K562 (cell line): ENCODE data around the gene NBR1. TPM values are rescaled to one million over a fixed set of nuclear protein-coding genes. Genes with fewer than 3 reads are reported as not detected.

ENCODE experiments used
- ARNT ChIP-seq, 2 experiments: fragments of 450-650 bp; IDR thresholded peaks; 2 replicates each; pipeline ENCODE4 v1.6.1; 2016; ENCODE audit warnings: mild to moderate bottlenecking in 1 of 2
- CBX3 ChIP-seq, 2 experiments: IDR thresholded peaks; 1 replicate in 1 of 2; 2 replicates in 1 of 2; pipeline ENCODE4 v1.6.1; 2012; ENCODE audit warnings: inconsistent platforms in 2 of 2, low read length in 2 of 2, borderline replicate concordance in 1 of 2, control low read depth in 1 of 2
- CREB1 ChIP-seq, 2 experiments: sonication (generic) in 1 of 2; formaldehyde crosslinking in 1 of 2; IDR thresholded peaks; 2 replicates each; pipeline versions ENCODE4 v1.6.1 to v1.8.0; 2012 to 2022; ENCODE audit warnings: inconsistent platforms in 1 of 2, mild to moderate bottlenecking in 1 of 2, missing genetic modification reagents in 1 of 2, moderate library complexity in 1 of 2
- CXXC5 ChIP-seq: fragments of 250-450 bp; sonication (Bioruptor Pico); IDR thresholded peaks from 2 replicates; pipeline ENCODE4 v1.8.0; 2022; ENCODE audit warnings: inconsistent platforms, mild to moderate bottlenecking, moderate library complexity
- FIP1L1 ChIP-seq: fragments of 200-400 bp; formaldehyde crosslinking; IDR thresholded peaks from 2 replicates; pipeline ENCODE4 v1.6.1; 2018; ENCODE audit warnings: mild to moderate bottlenecking, low read depth, low read length; ENCODE audit not compliant: poor library complexity, severe bottlenecking
- MBD2 ChIP-seq: sonication (generic); IDR thresholded peaks from 2 replicates; pipeline ENCODE4 v1.6.1; 2016; ENCODE audit warnings: low read depth, borderline replicate concordance
- NRF1 ChIP-seq, 2 experiments: fragments of 450-650 bp; IDR thresholded peaks in 1 of 2; conservative IDR thresholded peaks in 1 of 2; 2 replicates each; pipeline ENCODE4 v1.6.1; 2014; ENCODE audit warnings: mild to moderate bottlenecking in 2 of 2
- RBM25 ChIP-seq: fragments of 200-400 bp; formaldehyde crosslinking; IDR thresholded peaks from 2 replicates; pipeline ENCODE4 v1.6.1; 2018; ENCODE audit warnings: low read length, low read depth, moderate library complexity; ENCODE audit not compliant: severe bottlenecking
- RNF2 ChIP-seq: sonication (generic); IDR thresholded peaks from 2 replicates; pipeline ENCODE4 v1.6.1; 2016
- ZC3H8 ChIP-seq: fragments of 450-650 bp; IDR thresholded peaks from 2 replicates; pipeline ENCODE4 v1.6.1; 2017
- ZNF778 ChIP-seq: fragments of 450-650 bp; formaldehyde crosslinking; IDR thresholded peaks from 2 replicates; pipeline ENCODE4 v1.4.0; 2020; ENCODE audit warnings: mild to moderate bottlenecking, moderate library complexity
- polyA plus RNA-seq, 8 experiments: library from polyadenylated mRNA; depleted of rRNA in 4 of 8; stranded (reverse) in 5 of 8; unstranded in 3 of 8; fragments of >200 nt; fragmentation: Nextera tagmentation in 2 of 8; fragmentation: Illumina TruSeq in 1 of 8; extraction: Ambion mirVana in 2 of 8; extraction: Trizol in 1 of 8; gene quantifications; 2 replicates each; pipeline versions ENCODE4 v1.2.1 to v1.2.3, GENCODE V29; 2011 to 2014; ENCODE audit warnings: inconsistent platforms in 1 of 8, missing spikeins in 1 of 8
- total RNA-seq, 7 experiments: library from RNA; depleted of rRNA in 6 of 7; stranded (reverse); fragments of >200 nt in 6 of 7; fragmentation: Illumina TruSeq in 2 of 7; extraction: Trizol in 2 of 7; gene quantifications; 2 replicates each; pipeline versions ENCODE4 v1.2.1 to v1.2.3, GENCODE V29; 2011 to 2021; ENCODE audit warnings: low replicate concordance in 1 of 7
- TF ChIP-seq, protein P1 (sequence below): fragments of 250-450 bp; sonication (Bioruptor Pico); IDR thresholded peaks from 2 replicates; pipeline ENCODE4 v1.9.0; 2021; ENCODE audit warnings: mild to moderate bottlenecking, inconsistent platforms
- TF ChIP-seq, protein P2 (sequence below), 2 experiments: IDR thresholded peaks; 2 replicates each; pipeline ENCODE4 v1.6.1; 2011; ENCODE audit warnings: borderline replicate concordance in 1 of 2, control low read depth in 1 of 2, low read depth in 1 of 2, low read length in 1 of 2, mild to moderate bottlenecking in 1 of 2, mixed read lengths in 1 of 2, moderate library complexity in 1 of 2; ENCODE audit not compliant: insufficient read depth in 1 of 2, insufficient read length in 1 of 2, poor library complexity in 1 of 2, severe bottlenecking in 1 of 2; ENCODE audit errors: extremely low read depth in 1 of 2
- TF ChIP-seq, protein P3 (sequence below): sonication (generic); formaldehyde crosslinking; IDR thresholded peaks from 2 replicates; pipeline ENCODE4 v1.8.0; 2022; ENCODE audit warnings: missing genetic modification reagents, mild to moderate bottlenecking, moderate library complexity, borderline replicate concordance
- TF ChIP-seq, protein P4 (sequence below): fragments of 450-650 bp; IDR thresholded peaks from 2 replicates; pipeline ENCODE4 v1.6.1; 2017; ENCODE audit warnings: mild to moderate bottlenecking, moderate library complexity
- TF ChIP-seq, protein P5 (sequence below): sonication (generic); formaldehyde crosslinking; IDR thresholded peaks from 2 replicates; pipeline ENCODE4 v1.8.0; 2023; ENCODE audit warnings: mild to moderate bottlenecking, missing genetic modification reagents

The NBR1 gene
- total and polyA plus RNA-seq, 9 of the 15 experiments (the other 6 are each of a cell fraction or from before 2014, with no cell fraction given) = 4.2 to 70.1 (median 39.9) TPM

DNA sequence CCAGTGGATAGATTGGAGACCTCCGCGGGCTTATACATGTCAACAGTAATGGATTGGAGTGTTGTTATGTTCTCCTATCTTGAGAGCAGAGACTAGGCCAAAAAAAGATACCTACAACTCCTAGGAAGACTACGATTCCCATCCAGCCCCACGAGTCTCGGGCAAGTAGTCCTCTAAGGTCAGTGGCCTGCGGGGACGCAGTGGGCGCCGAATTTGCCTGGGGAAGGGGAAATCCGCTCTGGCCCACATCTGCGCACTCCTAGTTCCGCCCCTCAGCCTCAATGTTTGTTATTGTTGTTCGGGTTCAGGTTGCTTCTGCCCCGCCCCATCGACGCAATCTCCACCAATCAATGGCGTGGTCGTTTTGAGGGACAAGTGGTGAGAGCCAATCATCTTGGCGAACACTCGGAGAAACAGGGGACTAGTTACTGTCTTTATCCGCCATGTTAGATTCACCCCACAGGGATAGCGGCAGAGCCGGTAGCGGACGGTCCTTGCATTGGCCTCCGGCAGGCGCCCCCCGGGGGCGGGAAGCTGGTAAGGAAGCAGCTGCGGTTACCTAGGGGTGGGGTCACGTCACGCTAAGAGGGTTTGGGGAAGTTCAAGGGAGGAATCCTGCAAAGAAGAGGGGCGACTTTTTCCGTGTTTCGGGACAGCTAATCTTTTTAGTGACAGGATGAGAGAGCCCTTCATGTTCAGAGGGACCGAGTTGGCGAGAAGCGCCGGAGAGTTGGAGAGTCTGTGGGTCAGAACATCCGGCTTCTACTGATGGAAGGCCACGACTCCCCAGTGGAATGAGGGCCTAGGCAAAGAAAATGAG lies at the start of gene NBR1 (continued):
- TF ChIP-seq, protein P1, sequence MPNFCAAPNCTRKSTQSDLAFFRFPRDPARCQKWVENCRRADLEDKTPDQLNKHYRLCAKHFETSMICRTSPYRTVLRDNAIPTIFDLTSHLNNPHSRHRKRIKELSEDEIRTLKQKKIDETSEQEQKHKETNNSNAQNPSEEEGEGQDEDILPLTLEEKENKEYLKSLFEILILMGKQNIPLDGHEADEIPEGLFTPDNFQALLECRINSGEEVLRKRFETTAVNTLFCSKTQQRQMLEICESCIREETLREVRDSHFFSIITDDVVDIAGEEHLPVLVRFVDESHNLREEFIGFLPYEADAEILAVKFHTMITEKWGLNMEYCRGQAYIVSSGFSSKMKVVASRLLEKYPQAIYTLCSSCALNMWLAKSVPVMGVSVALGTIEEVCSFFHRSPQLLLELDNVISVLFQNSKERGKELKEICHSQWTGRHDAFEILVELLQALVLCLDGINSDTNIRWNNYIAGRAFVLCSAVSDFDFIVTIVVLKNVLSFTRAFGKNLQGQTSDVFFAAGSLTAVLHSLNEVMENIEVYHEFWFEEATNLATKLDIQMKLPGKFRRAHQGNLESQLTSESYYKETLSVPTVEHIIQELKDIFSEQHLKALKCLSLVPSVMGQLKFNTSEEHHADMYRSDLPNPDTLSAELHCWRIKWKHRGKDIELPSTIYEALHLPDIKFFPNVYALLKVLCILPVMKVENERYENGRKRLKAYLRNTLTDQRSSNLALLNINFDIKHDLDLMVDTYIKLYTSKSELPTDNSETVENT (CRISPR knock-in tag) = peak; percentile 68; the same call in 1 of the 2 replicates
- TF ChIP-seq, protein P2, sequence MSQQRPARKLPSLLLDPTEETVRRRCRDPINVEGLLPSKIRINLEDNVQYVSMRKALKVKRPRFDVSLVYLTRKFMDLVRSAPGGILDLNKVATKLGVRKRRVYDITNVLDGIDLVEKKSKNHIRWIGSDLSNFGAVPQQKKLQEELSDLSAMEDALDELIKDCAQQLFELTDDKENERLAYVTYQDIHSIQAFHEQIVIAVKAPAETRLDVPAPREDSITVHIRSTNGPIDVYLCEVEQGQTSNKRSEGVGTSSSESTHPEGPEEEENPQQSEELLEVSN (IDR thresholded peaks at IDR 0.05; ENCODE audit: borderline replicate concordance in 1 of 2, extremely low read depth in 1 of 2, insufficient read depth in 1 of 2, insufficient read length in 1 of 2, low read depth in 1 of 2, low read length in 1 of 2, poor library complexity in 1 of 2, severe bottlenecking in 1 of 2) = peak in 1 of 2 experiments; percentile 75
- no peak for TF ChIP-seq CREB1 (IDR thresholded peaks at IDR 0.05)
- TF ChIP-seq CREB1 (CRISPR knock-in tag; IDR thresholded peaks at IDR 0.05) = peak; percentile 65; the same call in 1 of the 2 replicates
- peak; percentile 73 for TF ChIP-seq CXXC5 (CRISPR knock-in tag)
- TF ChIP-seq ZNF778 (CRISPR knock-in tag) = no peak
- TF ChIP-seq RBM25 = peak; percentile 90
- TF ChIP-seq, protein P3, sequence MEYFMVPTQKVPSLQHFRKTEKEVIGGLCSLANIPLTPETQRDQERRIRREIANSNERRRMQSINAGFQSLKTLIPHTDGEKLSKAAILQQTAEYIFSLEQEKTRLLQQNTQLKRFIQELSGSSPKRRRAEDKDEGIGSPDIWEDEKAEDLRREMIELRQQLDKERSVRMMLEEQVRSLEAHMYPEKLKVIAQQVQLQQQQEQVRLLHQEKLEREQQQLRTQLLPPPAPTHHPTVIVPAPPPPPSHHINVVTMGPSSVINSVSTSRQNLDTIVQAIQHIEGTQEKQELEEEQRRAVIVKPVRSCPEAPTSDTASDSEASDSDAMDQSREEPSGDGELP (CRISPR knock-in tag) = peak; percentile 82; the same call in 1 of the 2 replicates
- TF ChIP-seq FIP1L1 = no peak
- TF ChIP-seq CBX3 (IDR thresholded peaks at IDR 0.05; ENCODE audit: borderline replicate concordance in 1 of 2, low read length in 2 of 2) = peak in 1 of 2 experiments; percentile 58; a peak in 1 of 3 replicates
- TF ChIP-seq, protein P4, sequence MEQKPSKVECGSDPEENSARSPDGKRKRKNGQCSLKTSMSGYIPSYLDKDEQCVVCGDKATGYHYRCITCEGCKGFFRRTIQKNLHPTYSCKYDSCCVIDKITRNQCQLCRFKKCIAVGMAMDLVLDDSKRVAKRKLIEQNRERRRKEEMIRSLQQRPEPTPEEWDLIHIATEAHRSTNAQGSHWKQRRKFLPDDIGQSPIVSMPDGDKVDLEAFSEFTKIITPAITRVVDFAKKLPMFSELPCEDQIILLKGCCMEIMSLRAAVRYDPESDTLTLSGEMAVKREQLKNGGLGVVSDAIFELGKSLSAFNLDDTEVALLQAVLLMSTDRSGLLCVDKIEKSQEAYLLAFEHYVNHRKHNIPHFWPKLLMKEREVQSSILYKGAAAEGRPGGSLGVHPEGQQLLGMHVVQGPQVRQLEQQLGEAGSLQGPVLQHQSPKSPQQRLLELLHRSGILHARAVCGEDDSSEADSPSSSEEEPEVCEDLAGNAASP = no peak
- no peak for TF ChIP-seq ZC3H8
- peak; percentile 31; the same call in 1 of the 2 replicates for TF ChIP-seq RNF2
- TF ChIP-seq, protein P5, sequence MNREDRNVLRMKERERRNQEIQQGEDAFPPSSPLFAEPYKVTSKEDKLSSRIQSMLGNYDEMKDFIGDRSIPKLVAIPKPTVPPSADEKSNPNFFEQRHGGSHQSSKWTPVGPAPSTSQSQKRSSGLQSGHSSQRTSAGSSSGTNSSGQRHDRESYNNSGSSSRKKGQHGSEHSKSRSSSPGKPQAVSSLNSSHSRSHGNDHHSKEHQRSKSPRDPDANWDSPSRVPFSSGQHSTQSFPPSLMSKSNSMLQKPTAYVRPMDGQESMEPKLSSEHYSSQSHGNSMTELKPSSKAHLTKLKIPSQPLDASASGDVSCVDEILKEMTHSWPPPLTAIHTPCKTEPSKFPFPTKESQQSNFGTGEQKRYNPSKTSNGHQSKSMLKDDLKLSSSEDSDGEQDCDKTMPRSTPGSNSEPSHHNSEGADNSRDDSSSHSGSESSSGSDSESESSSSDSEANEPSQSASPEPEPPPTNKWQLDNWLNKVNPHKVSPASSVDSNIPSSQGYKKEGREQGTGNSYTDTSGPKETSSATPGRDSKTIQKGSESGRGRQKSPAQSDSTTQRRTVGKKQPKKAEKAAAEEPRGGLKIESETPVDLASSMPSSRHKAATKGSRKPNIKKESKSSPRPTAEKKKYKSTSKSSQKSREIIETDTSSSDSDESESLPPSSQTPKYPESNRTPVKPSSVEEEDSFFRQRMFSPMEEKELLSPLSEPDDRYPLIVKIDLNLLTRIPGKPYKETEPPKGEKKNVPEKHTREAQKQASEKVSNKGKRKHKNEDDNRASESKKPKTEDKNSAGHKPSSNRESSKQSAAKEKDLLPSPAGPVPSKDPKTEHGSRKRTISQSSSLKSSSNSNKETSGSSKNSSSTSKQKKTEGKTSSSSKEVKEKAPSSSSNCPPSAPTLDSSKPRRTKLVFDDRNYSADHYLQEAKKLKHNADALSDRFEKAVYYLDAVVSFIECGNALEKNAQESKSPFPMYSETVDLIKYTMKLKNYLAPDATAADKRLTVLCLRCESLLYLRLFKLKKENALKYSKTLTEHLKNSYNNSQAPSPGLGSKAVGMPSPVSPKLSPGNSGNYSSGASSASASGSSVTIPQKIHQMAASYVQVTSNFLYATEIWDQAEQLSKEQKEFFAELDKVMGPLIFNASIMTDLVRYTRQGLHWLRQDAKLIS (CRISPR knock-in tag) = peak; percentile 73; the same call in 1 of the 2 replicates
- TF ChIP-seq ARNT (IDR thresholded peaks at IDR 0.05) = 0 out of 4 replicates have a peak, but pooled peaks of 1 of the 2 experiments have one; percentile 5
- TF ChIP-seq NRF1 (conservative IDR thresholded peaks at IDR 0.05 in 1 of 2, IDR thresholded peaks at IDR 0.05 in 1 of 2) = peak; percentile 86 to 89
- peak; percentile 96 for TF ChIP-seq MBD2
